ENCODE data around the gene PGM2. TPM values are rescaled to one million over a fixed set of nuclear protein-coding genes. Genes with fewer than 3 reads are reported as not detected.

Gene PGM2
- total RNA-seq, 1 donor, result 20.3 TPM

DNA sequence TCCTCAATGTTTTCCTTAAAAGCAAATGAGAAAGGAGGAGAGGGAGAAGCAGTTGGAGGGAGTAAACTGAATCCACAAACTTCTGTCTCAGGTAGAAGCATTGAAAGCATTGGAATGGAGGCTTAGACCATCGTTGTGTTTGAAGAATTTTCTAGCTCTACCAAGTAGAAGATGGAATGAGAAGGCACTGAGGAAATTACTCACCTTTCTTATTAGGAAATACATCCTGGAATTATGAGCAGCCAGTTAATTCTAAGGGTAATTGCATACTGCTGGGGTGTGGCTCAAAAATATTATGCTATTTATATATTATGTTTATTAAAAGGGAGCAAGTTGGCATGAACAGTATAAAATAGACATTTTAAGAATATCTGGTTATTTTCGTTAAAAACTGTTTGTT is 12.9 kb downstream of the PGM2 start:
- Histone ChIP-seq H4K20me1 (ENCODE audit: insufficient read depth, low read length) (no peaks in the 10 kb centered on the region), H3K9me3 (ENCODE audit: low read depth, low read length) (no peaks in the 10 kb centered on the region), H3K27me3 (ENCODE audit: insufficient read depth, low read length) (no peaks in the 10 kb centered on the region), H3K4me3 (ENCODE audit: insufficient read depth, low read length) (no peak overlapping the region), H3K79me2 (ENCODE audit: insufficient read depth, low read length) (peaks cover 8% of the 10 kb centered on the region), H2AFZ (ENCODE audit: low read length) (no peak overlapping the region), H3K27ac (ENCODE audit: low read depth, low read length) (no peak overlapping the region), H3K36me3 (ENCODE audit: insufficient read depth, low read length) (peaks cover 61% of the 10 kb centered on the region), H3K4me2 (ENCODE audit: insufficient read depth, low read length) (no peak overlapping the region), H3K4me1 (ENCODE audit: insufficient read depth, low read length) (peaks cover 15% of the 10 kb centered on the region)
- DNase-seq (ENCODE audit: insufficient read length, low spot score, missing footprints), result no peak
- TF ChIP-seq, protein P1, sequence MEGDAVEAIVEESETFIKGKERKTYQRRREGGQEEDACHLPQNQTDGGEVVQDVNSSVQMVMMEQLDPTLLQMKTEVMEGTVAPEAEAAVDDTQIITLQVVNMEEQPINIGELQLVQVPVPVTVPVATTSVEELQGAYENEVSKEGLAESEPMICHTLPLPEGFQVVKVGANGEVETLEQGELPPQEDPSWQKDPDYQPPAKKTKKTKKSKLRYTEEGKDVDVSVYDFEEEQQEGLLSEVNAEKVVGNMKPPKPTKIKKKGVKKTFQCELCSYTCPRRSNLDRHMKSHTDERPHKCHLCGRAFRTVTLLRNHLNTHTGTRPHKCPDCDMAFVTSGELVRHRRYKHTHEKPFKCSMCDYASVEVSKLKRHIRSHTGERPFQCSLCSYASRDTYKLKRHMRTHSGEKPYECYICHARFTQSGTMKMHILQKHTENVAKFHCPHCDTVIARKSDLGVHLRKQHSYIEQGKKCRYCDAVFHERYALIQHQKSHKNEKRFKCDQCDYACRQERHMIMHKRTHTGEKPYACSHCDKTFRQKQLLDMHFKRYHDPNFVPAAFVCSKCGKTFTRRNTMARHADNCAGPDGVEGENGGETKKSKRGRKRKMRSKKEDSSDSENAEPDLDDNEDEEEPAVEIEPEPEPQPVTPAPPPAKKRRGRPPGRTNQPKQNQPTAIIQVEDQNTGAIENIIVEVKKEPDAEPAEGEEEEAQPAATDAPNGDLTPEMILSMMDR (IDR thresholded peaks at IDR 0.05; ENCODE audit: extremely low read depth, low read depth, low read length), result no peak

DNA sequence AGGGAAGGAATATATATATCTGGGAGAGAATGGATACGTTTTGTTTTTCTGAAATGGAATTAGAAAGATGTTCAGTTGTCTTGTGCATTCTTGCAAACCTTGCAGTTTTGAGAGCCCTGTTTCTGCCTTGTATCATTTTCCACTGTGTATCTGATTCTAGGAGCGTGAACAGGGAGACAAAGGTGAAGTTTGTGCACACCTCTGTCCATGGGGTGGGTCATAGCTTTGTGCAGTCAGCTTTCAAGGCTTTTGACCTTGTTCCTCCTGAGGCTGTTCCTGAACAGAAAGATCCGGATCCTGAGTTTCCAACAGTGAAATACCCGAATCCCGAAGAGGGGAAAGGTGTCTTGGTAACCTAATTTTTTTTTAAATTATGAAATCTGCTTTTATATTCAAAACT is 17.7 kb downstream of the PGM2 start:
- TF ChIP-seq, protein P1 (IDR thresholded peaks at IDR 0.05; ENCODE audit: extremely low read depth, low read depth, low read length), result no peak
- Histone ChIP-seq H2AFZ (ENCODE audit: low read length) (no peak overlapping the region), H3K79me2 (ENCODE audit: insufficient read depth, low read length) (peaks cover 3% of the 10 kb centered on the region), H3K27ac (ENCODE audit: low read depth, low read length) (no peak overlapping the region), H3K4me2 (ENCODE audit: insufficient read depth, low read length) (no peak overlapping the region), H4K20me1 (ENCODE audit: insufficient read depth, low read length) (no peaks in the 10 kb centered on the region), H3K4me1 (ENCODE audit: insufficient read depth, low read length) (no peaks in the 10 kb centered on the region), H3K36me3 (ENCODE audit: insufficient read depth, low read length) (peaks cover 72% of the 10 kb centered on the region), H3K27me3 (ENCODE audit: insufficient read depth, low read length) (no peaks in the 10 kb centered on the region), H3K4me3 (ENCODE audit: insufficient read depth, low read length) (no peak overlapping the region), H3K9me3 (ENCODE audit: low read depth, low read length) (no peaks in the 10 kb centered on the region)
- DNase-seq (ENCODE audit: insufficient read length, low spot score, missing footprints), result no peak

DNA sequence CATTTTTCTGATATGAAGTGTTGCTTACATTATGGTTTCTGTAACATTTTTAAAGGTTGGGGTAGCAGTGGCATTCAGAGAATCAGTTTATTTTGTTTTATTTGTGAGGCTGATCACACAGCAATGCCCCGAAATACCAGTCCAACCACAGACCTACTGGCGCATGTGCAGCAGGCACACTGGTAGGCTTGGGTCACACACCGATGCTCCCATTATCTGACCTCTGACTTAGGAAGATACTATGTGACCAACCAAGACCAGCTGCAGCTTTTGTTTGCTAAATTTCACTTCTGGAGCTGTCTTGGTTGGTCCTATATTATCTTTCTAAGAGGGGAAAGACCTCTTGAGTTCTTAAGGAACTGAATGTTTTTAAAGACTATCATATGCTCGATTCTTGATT is 18.7 kb downstream of the PGM2 start:
- Histone ChIP-seq H3K27ac (ENCODE audit: low read depth, low read length) (no peak overlapping the region), H4K20me1 (ENCODE audit: insufficient read depth, low read length) (no peaks in the 10 kb centered on the region), H3K4me1 (ENCODE audit: insufficient read depth, low read length) (no peaks in the 10 kb centered on the region), H3K79me2 (ENCODE audit: insufficient read depth, low read length) (peaks cover 3% of the 10 kb centered on the region), H3K4me2 (ENCODE audit: insufficient read depth, low read length) (no peak overlapping the region), H3K4me3 (ENCODE audit: insufficient read depth, low read length) (no peak overlapping the region), H2AFZ (ENCODE audit: low read length) (no peak overlapping the region), H3K27me3 (ENCODE audit: insufficient read depth, low read length) (no peaks in the 10 kb centered on the region), H3K9me3 (ENCODE audit: low read depth, low read length) (no peaks in the 10 kb centered on the region), H3K36me3 (ENCODE audit: insufficient read depth, low read length) (peaks cover 68% of the 10 kb centered on the region)
- TF ChIP-seq, protein P1 (IDR thresholded peaks at IDR 0.05; ENCODE audit: extremely low read depth, low read depth, low read length), result no peak
- no peak for DNase-seq (ENCODE audit: insufficient read length, low spot score, missing footprints)

DNA sequence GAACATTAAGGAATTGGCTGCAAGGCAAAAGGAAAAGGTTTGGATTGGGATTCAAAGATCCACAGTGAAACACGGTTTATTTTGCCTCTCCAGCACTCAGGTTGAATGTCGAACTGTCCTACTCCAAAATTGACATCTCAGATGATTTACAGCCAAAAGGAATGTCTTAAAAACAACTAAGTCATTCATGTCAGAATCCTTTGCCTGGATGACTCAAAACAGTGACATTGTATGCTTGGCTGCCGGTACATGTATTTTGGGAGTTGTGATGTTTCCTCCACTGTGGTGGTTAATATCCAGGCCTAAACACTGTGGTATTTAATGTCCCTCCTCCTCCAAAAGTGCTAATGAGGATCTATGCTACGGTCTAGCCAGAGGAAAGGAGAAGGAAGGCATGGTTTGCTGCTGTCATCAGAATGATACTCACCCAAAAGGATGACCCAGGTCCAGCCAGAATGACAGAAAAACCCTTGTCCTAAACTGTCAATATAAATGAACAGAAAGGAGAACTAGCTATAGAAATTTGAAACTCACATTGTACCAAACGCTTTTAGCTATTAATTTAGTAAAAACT is 20.9 kb downstream of the PGM2 start:
- DNase-seq (ENCODE audit: insufficient read length, low spot score, missing footprints), result no peak
- Histone ChIP-seq H3K4me3 (ENCODE audit: insufficient read depth, low read length) (no peak overlapping the region), H3K4me1 (ENCODE audit: insufficient read depth, low read length) (no peaks in the 10 kb centered on the region), H3K36me3 (ENCODE audit: insufficient read depth, low read length) (peaks cover 63% of the 10 kb centered on the region), H3K27ac (ENCODE audit: low read depth, low read length) (no peak overlapping the region), H4K20me1 (ENCODE audit: insufficient read depth, low read length) (no peaks in the 10 kb centered on the region), H3K4me2 (ENCODE audit: insufficient read depth, low read length) (no peak overlapping the region), H3K9me3 (ENCODE audit: low read depth, low read length) (no peaks in the 10 kb centered on the region), H2AFZ (ENCODE audit: low read length) (no peak overlapping the region), H3K27me3 (ENCODE audit: insufficient read depth, low read length) (no peaks in the 10 kb centered on the region), H3K79me2 (ENCODE audit: insufficient read depth, low read length) (no peaks in the 10 kb centered on the region)
- TF ChIP-seq, protein P1 (IDR thresholded peaks at IDR 0.05; ENCODE audit: extremely low read depth, low read depth, low read length), result no peak
